ENCODE measurements around the gene SSH3. TPM values are rescaled to one million over a fixed set of nuclear protein-coding genes. Genes with fewer than 3 reads are reported as not detected.
A peak's percentile ranks its signal among the peaks of the same experiment; 100 is the strongest.

The SSH3 gene
- total RNA-seq, 1 donor, result 25.0 TPM

- Histone ChIP-seq H3K79me2 (ENCODE audit: insufficient read depth, low read length) (peaks cover 100% of the 10 kb centered on the region), H4K20me1 (ENCODE audit: insufficient read depth, low read length) (peaks cover 53% of the 10 kb centered on the region), H3K27me3 (ENCODE audit: insufficient read depth, low read length) (no peaks in the 10 kb centered on the region), H2AFZ (ENCODE audit: low read length) (no peak overlapping the region), H3K36me3 (ENCODE audit: insufficient read depth, low read length) (peaks cover 8% of the 10 kb centered on the region), H3K4me1 (ENCODE audit: insufficient read depth, low read length) (peaks cover 58% of the 10 kb centered on the region), H3K4me3 (ENCODE audit: insufficient read depth, low read length) (no peak overlapping the region), H3K27ac (ENCODE audit: low read depth, low read length) (no peak overlapping the region), H3K9me3 (ENCODE audit: low read depth, low read length) (no peaks in the 10 kb centered on the region), H3K4me2 (ENCODE audit: insufficient read depth, low read length) (no peak overlapping the region)
- DNase-seq (ENCODE audit: insufficient read length, low spot score, missing footprints), result peak; percentile 85
- no peak for TF ChIP-seq CTCF (IDR thresholded peaks at IDR 0.05; ENCODE audit: extremely low read depth, low read depth, low read length)
Observed at GRCh38 chr11:67271541-67272284, 31.6 kb upstream of the SSH3 start.

GRCh38 chr11:67272327-67273259 is 30.7 kb upstream of the SSH3 start:
- peaks cover 8% of the 10 kb centered on the region for H3K36me3 ChIP-seq (ENCODE audit: insufficient read depth, low read length)
- peaks cover 61% of the 10 kb centered on the region for H3K4me1 ChIP-seq (ENCODE audit: insufficient read depth, low read length)
- no peaks in the 10 kb centered on the region for H3K27me3 ChIP-seq (ENCODE audit: insufficient read depth, low read length)
- peaks cover 48% of the 10 kb centered on the region for H4K20me1 ChIP-seq (ENCODE audit: insufficient read depth, low read length)
- no peak overlapping the region for H3K4me2 ChIP-seq (ENCODE audit: insufficient read depth, low read length)
- no peak for TF ChIP-seq CTCF (IDR thresholded peaks at IDR 0.05; ENCODE audit: extremely low read depth, low read depth, low read length)
- H2AFZ ChIP-seq (ENCODE audit: low read length), result no peak overlapping the region
- peak overlapping the region; percentile 1 for H3K27ac ChIP-seq (ENCODE audit: low read depth, low read length)
- no peaks in the 10 kb centered on the region for H3K9me3 ChIP-seq (ENCODE audit: low read depth, low read length)
- H3K79me2 ChIP-seq (ENCODE audit: insufficient read depth, low read length), result peaks cover 100% of the 10 kb centered on the region
- no peak overlapping the region for H3K4me3 ChIP-seq (ENCODE audit: insufficient read depth, low read length)
- DNase-seq (ENCODE audit: insufficient read length, low spot score, missing footprints), result peak; percentile 87

GRCh38 chr11:67273260-67273990 is 29.9 kb upstream of the SSH3 start:
- no peak for TF ChIP-seq CTCF (IDR thresholded peaks at IDR 0.05; ENCODE audit: extremely low read depth, low read depth, low read length)
- Histone ChIP-seq H3K27me3 (ENCODE audit: insufficient read depth, low read length) (no peaks in the 10 kb centered on the region), H3K4me2 (ENCODE audit: insufficient read depth, low read length) (no peak overlapping the region), H3K4me3 (ENCODE audit: insufficient read depth, low read length) (no peak overlapping the region), H3K9me3 (ENCODE audit: low read depth, low read length) (no peaks in the 10 kb centered on the region), H2AFZ (ENCODE audit: low read length) (no peak overlapping the region), H3K36me3 (ENCODE audit: insufficient read depth, low read length) (peaks cover 6% of the 10 kb centered on the region), H3K27ac (ENCODE audit: low read depth, low read length) (peak overlapping the region; percentile 1), H4K20me1 (ENCODE audit: insufficient read depth, low read length) (peaks cover 40% of the 10 kb centered on the region), H3K79me2 (ENCODE audit: insufficient read depth, low read length) (peaks cover 100% of the 10 kb centered on the region), H3K4me1 (ENCODE audit: insufficient read depth, low read length) (peaks cover 58% of the 10 kb centered on the region)
- DNase-seq (ENCODE audit: insufficient read length, low spot score, missing footprints), result peak; percentile 92
